ENCODE measurements around the gene SOX2.
"Not testable (repeated sequence)": the region's sequence is repeated elsewhere in the genome, so short reads cannot be mapped to it uniquely, and the experiment has no call there.

The SOX2 gene

GRCh38 chr3:181764033-181764432 is 52.3 kb downstream of the SOX2 start:
- not testable (repeated sequence) for DNase-seq

All from fibroblast of skin of right biceps (primary cell).